PC-9 (cell line): ENCODE data around the gene PHYH. TPM values are rescaled to one million over a fixed set of nuclear protein-coding genes. Genes with fewer than 3 reads are reported as not detected.

Source experiments
- BruUV-seq: library from RNA; stranded (reverse); fragments of 400-500 nt; replicated peaks from 2 replicates; lab custom pipeline; 2021; lab: Mats Ljungman, UMichigan
- CTCF ChIA-PET: fragments of 300-600 bp; sonication (Branson Sonifier 250); formaldehyde crosslinking; loops from one replicate; lab custom pipeline; 2022; ENCODE audit warnings: antibody characterized with exemption; lab: Charles Lee
- POLR2A ChIA-PET: fragments of 300-600 bp; sonication (Branson Sonifier 250); formaldehyde crosslinking; loops from one replicate; lab custom pipeline; 2022; ENCODE audit warnings: antibody characterized with exemption; ENCODE audit not compliant: unreplicated experiment; lab: Charles Lee
- DNase-seq, 2 experiments: peaks; one replicate each; pipeline versions ENCODE4 v3.0.0 to v3.0.0-alpha.2; 2015 to 2022; ENCODE audit warnings: mixed read lengths in 1 of 2
- H2AFZ ChIP-seq: fragments of 200-600 bp; sonication (generic); 2 replicates; pipeline ENCODE4 v1.8.1; 2017; ENCODE audit warnings: antibody characterized with exemption
- H3F3A ChIP-seq: fragments of 200-600 bp; sonication (generic); 2 replicates; pipeline ENCODE4 v1.8.1; 2017; ENCODE audit warnings: antibody characterized with exemption, mild to moderate bottlenecking, low read depth; ENCODE audit not compliant: insufficient read depth
- H3K27ac ChIP-seq: fragments of 200-600 bp; sonication (generic); 2 replicates; pipeline ENCODE4 v1.6.1; 2016; ENCODE audit warnings: mixed run types
- H3K27me3 ChIP-seq: fragments of 200-600 bp; sonication (generic); 2 replicates; pipeline ENCODE4 v1.6.1; 2016; ENCODE audit warnings: low read depth, mixed run types; ENCODE audit not compliant: insufficient read depth
- H3K36me3 ChIP-seq: fragments of 200-600 bp; sonication (generic); 2 replicates; pipeline ENCODE4 v1.6.1; 2016; ENCODE audit warnings: low read depth, mixed run types
- H3K4me1 ChIP-seq: fragments of 200-600 bp; sonication (generic); replicated peaks from 2 replicates; pipeline ENCODE4 v1.6.1; 2016; ENCODE audit warnings: mixed run types; ENCODE audit not compliant: insufficient read depth
- H3K4me2 ChIP-seq: fragments of 200-600 bp; sonication (generic); 2 replicates; pipeline ENCODE4 v1.6.1; 2017; ENCODE audit warnings: mixed run types
- H3K4me3 ChIP-seq: fragments of 200-600 bp; sonication (generic); 2 replicates; pipeline ENCODE4 v1.6.1; 2016; ENCODE audit warnings: mixed run types
- H3K79me2 ChIP-seq: fragments of 200-600 bp; sonication (generic); 2 replicates; pipeline ENCODE4 v1.6.1; 2017; ENCODE audit warnings: low read depth, mixed run types
- H3K9me2 ChIP-seq: fragments of 200-600 bp; sonication (generic); 2 replicates; pipeline ENCODE4 v1.8.1; 2017; ENCODE audit warnings: mild to moderate bottlenecking; ENCODE audit not compliant: insufficient read depth
- H3K9me3 ChIP-seq: fragments of 200-600 bp; sonication (generic); 2 replicates; pipeline ENCODE4 v1.8.1; 2016; ENCODE audit warnings: low read depth; ENCODE audit not compliant: insufficient read depth
- H4K20me1 ChIP-seq: fragments of 200-600 bp; sonication (generic); 2 replicates; pipeline ENCODE4 v1.8.1; 2017; ENCODE audit not compliant: insufficient read depth
- EZH2 ChIP-seq: fragments of 200-600 bp; sonication (generic); IDR thresholded peaks from 2 replicates; pipeline ENCODE4 v1.8.0; 2017; ENCODE audit warnings: antibody characterized with exemption, low read depth
- intact Hi-C: fragments of 100-400 bp; cut with micrococcal nuclease; formaldehyde crosslinking; loops from one replicate; pipeline ENCODE4 v1.10.0; 2022; ENCODE audit not compliant: unreplicated experiment
- total RNA-seq: library from RNA; stranded (reverse); gene quantifications from 2 replicates; pipeline ENCODE4 v1.2.3, GENCODE V29; 2021
- TF ChIP-seq, protein P1 (sequence below): fragments of 200-600 bp; sonication (generic); conservative IDR thresholded peaks from 2 replicates; pipeline ENCODE4 v1.6.1; 2017; ENCODE audit warnings: mixed run types, antibody characterized with exemption, mild to moderate bottlenecking, moderate library complexity

PHYH gene
- total RNA-seq, 1 experiment from 2014 or later: 16.5 TPM

DNA sequence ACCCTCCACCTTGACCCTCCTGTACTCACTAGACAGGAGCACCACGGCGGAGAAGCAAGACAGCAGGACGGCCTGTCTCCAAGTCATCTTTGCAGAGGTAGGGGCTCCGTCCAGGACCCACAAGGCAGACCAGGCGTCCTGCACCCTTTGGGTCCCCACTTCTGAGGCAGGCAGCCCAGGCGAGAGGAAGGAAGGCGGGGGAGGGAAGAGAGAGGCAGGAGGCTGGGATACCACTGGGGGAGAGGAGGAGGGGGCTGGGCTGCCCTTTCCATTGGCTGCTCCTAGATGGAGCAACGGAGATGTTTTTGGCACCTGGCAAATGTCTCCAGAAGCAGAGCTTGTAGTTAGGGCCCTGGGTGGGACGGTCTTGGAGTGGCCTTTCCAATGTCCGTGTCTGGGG is 65.7 kb downstream of the PHYH start, which contains the start of gene UCMA:
Gene UCMA (minus strand): TSS at position 203 of the 400 bp plus-strand sequence. CDS start 116 bp downstream, at position 87.
- DNase-seq: no peak
- H3K9me3 ChIP-seq: no peaks in the 10 kb centered on the region
- H4K20me1 ChIP-seq: no peaks in the 10 kb centered on the region
- no peaks in the 10 kb centered on the region for H3K9me2 ChIP-seq
- ChIA-PET CTCF (no interaction called here), POLR2A (no interaction called here)
- no peaks in the 10 kb centered on the region for H3K79me2 ChIP-seq
- H3K27ac ChIP-seq: no peak within 1 kb of the TSS
- H2AFZ ChIP-seq: no peak within 1 kb of the TSS
- no peaks in the 10 kb centered on the region for H3K36me3 ChIP-seq
- no peaks in the 10 kb centered on the region for H3K4me1 ChIP-seq
- H3K27me3 ChIP-seq: no peaks in the 10 kb centered on the region
- H3K4me3 ChIP-seq: no peak within 1 kb of the TSS
- H3K4me2 ChIP-seq: no peak within 1 kb of the TSS
- intact Hi-C loops: no loop called here
- no TSS peak for BruUV-seq
- no peaks in the 10 kb centered on the region for H3F3A ChIP-seq
- TF ChIP-seq, protein P1, sequence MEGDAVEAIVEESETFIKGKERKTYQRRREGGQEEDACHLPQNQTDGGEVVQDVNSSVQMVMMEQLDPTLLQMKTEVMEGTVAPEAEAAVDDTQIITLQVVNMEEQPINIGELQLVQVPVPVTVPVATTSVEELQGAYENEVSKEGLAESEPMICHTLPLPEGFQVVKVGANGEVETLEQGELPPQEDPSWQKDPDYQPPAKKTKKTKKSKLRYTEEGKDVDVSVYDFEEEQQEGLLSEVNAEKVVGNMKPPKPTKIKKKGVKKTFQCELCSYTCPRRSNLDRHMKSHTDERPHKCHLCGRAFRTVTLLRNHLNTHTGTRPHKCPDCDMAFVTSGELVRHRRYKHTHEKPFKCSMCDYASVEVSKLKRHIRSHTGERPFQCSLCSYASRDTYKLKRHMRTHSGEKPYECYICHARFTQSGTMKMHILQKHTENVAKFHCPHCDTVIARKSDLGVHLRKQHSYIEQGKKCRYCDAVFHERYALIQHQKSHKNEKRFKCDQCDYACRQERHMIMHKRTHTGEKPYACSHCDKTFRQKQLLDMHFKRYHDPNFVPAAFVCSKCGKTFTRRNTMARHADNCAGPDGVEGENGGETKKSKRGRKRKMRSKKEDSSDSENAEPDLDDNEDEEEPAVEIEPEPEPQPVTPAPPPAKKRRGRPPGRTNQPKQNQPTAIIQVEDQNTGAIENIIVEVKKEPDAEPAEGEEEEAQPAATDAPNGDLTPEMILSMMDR: no peak
- TF ChIP-seq EZH2: no peak

DNA sequence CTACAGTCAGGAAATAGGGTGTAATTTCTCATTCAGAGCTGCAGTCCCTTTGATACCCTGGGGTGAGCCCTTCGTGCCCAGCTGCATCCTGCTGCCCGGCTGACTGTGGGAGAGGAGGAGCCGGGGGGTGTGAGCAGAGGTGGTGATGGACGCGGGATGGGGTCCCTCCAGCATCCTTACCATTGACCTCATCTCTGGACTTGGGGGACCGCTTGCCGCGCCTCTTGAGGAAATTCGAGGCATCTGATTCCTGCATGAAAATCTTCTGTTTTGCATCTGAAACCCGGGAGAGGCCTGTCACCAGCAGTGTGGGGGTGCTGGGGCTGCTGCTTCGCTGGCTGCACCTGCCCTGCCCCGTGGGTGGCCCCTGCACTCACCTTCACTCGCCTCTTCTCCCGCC is 66.5 kb downstream of the PHYH start:
- H3K4me2 ChIP-seq: no peak overlapping the region
- intact Hi-C loops: no loop called here
- H3K27ac ChIP-seq: no peak overlapping the region
- BruUV-seq: no TSS peak
- no peak overlapping the region for H2AFZ ChIP-seq
- no peak for TF ChIP-seq EZH2
- TF ChIP-seq, protein P1: no peak
- no peaks in the 10 kb centered on the region for H3K36me3 ChIP-seq
- H3K4me3 ChIP-seq: no peak overlapping the region
- DNase-seq: no peak
- H3K79me2 ChIP-seq: no peaks in the 10 kb centered on the region
- no peaks in the 10 kb centered on the region for H4K20me1 ChIP-seq
- no peaks in the 10 kb centered on the region for H3K9me3 ChIP-seq
- ChIA-PET CTCF (no interaction called here), POLR2A (no interaction called here)
- no peaks in the 10 kb centered on the region for H3K4me1 ChIP-seq
- no peaks in the 10 kb centered on the region for H3K9me2 ChIP-seq
- H3K27me3 ChIP-seq: no peaks in the 10 kb centered on the region
- H3F3A ChIP-seq: no peaks in the 10 kb centered on the region

DNA sequence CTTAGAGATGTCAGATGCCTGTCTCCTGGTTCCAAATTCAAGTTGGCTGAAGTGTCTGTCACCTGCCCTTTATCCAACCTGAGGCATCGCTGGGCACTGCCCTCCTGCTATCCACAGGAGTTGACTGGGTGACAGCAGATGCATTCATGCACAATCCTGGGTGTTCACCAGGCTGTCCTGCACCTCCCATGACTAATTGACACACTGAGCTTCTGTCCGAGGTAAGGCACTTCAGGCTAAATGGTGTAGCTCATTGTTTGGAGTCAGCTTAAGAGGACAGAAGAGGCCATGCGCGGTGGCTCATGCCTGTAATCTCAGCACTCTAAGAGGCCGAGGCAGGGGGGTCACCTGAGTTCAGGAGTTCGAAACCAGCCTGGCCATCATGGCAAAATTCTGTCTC is 68.1 kb downstream of the PHYH start:
- Histone ChIP-seq H3K36me3 (no peaks in the 10 kb centered on the region), H2AFZ (no peak overlapping the region), H3K4me2 (no peak overlapping the region), H3K79me2 (no peaks in the 10 kb centered on the region), H3K27ac (no peak overlapping the region), H3K27me3 (no peaks in the 10 kb centered on the region), H3K4me3 (no peak overlapping the region), H3K4me1 (no peaks in the 10 kb centered on the region), H3F3A (no peaks in the 10 kb centered on the region), H3K9me3 (no peaks in the 10 kb centered on the region), H4K20me1 (no peaks in the 10 kb centered on the region), H3K9me2 (no peaks in the 10 kb centered on the region)
- no peak for DNase-seq
- TF ChIP-seq, protein P1: no peak
- no peak for TF ChIP-seq EZH2
- no TSS peak for BruUV-seq
- intact Hi-C loops: no loop called here
- ChIA-PET CTCF (no interaction called here), POLR2A (no interaction called here)
